Transverse colon (tissue), 4 donors: ENCODE data around the gene ROBO1.

Experiments
- CTCF ChIP-seq, 5 experiments: fragments of 200-600 bp in 3 of 5; fragments of 450-650 bp in 2 of 5; sonication (generic) in 3 of 5; IDR thresholded peaks; 1 replicate in 2 of 5; 2 replicates in 3 of 5; pipeline ENCODE4 v1.5.1; 2016 to 2017; ENCODE audit warnings: antibody characterized with exemption in 5 of 5, inconsistent platforms in 3 of 5, mild to moderate bottlenecking in 2 of 5, moderate library complexity in 1 of 5
- POLR2A ChIP-seq: fragments of 450-650 bp; IDR thresholded peaks from one replicate; pipeline ENCODE4 v1.6.1; 2016; ENCODE audit warnings: antibody characterized with exemption, mild to moderate bottlenecking, moderate library complexity
- POLR2AphosphoS5 ChIP-seq, 3 donors: sonication (generic); formaldehyde crosslinking; IDR thresholded peaks; one replicate each; pipeline ENCODE4 v1.6.1; 2016; ENCODE audit warnings: antibody characterized with exemption in 3 of 3

- TF ChIP-seq CTCF (IDR thresholded peaks at IDR 0.05) (no peak), POLR2AphosphoS5 (IDR thresholded peaks at IDR 0.05) (no peak), POLR2A (no peak)
Observed at GRCh38 chr3:78804251-78805037, 963.4 kb downstream of the ROBO1 start.
